Forelimb muscle (tissue), 1 donor: ENCODE measurements around the gene TBXAS1. TPM values are rescaled to one million over a fixed set of nuclear protein-coding genes. Genes with fewer than 3 reads are reported as not detected.
"Not testable (repeated sequence)": the region's sequence is repeated elsewhere in the genome, so short reads cannot be mapped to it uniquely, and the experiment has no call there.

ENCODE experiments used
- DNase-seq: peaks from one replicate; pipeline ENCODE4 v3.0.0-alpha.2; 2013; ENCODE audit warnings: low read depth
- polyA plus RNA-seq: library from polyadenylated mRNA; unstranded; fragments of 120-200 nt; gene quantifications from one replicate; pipeline ENCODE4 v1.2.1, GENCODE V29; 2013; ENCODE audit not compliant: insufficient read length

The TBXAS1 gene
- polyA plus RNA-seq, 1 donor, result 2.8 TPM

GRCh38 chr7:139887992-139888481, 59.0 kb downstream of the TBXAS1 start:
- DNase-seq, result no peak

- DNase-seq, result no peak
Observed at GRCh38 chr7:139889186-139889871, 60.3 kb downstream of the TBXAS1 start.

GRCh38 chr7:139893461-139893860, 64.4 kb downstream of the TBXAS1 start:
- no peak for DNase-seq

GRCh38 chr7:139893999-139894398, 64.9 kb downstream of the TBXAS1 start:
- DNase-seq, result no peak

GRCh38 chr7:139895141-139895829, 66.2 kb downstream of the TBXAS1 start:
- no peak for DNase-seq

- DNase-seq, result no peak
Observed at GRCh38 chr7:139896288-139896687, 67.2 kb downstream of the TBXAS1 start.

- no peak for DNase-seq
Observed at GRCh38 chr7:139896831-139897230, 67.8 kb downstream of the TBXAS1 start.

GRCh38 chr7:139897422-139898090, 68.5 kb downstream of the TBXAS1 start:
- DNase-seq, result no peak

- no peak for DNase-seq
Observed at GRCh38 chr7:139898483-139898882, 69.4 kb downstream of the TBXAS1 start.

GRCh38 chr7:139899328-139899955, 70.4 kb downstream of the TBXAS1 start:
- no peak for DNase-seq

- no peak for DNase-seq
Observed at GRCh38 chr7:139900326-139900725, 71.3 kb downstream of the TBXAS1 start.

- DNase-seq, result no peak
Observed at GRCh38 chr7:139901056-139901795, 72.2 kb downstream of the TBXAS1 start.

GRCh38 chr7:139901901-139902300, 72.8 kb downstream of the TBXAS1 start:
- DNase-seq, result no peak

GRCh38 chr7:139902436-139903102, 73.5 kb downstream of the TBXAS1 start:
- no peak for DNase-seq

- DNase-seq, result not testable (repeated sequence)
Observed at GRCh38 chr7:139903103-139903477, 74.0 kb downstream of the TBXAS1 start.

- no peak for DNase-seq
Observed at GRCh38 chr7:139906879-139907278, 77.8 kb downstream of the TBXAS1 start.

- no peak for DNase-seq
Observed at GRCh38 chr7:139908792-139909191, 79.7 kb downstream of the TBXAS1 start.

- no peak for DNase-seq
Observed at GRCh38 chr7:139909379-139910050, 80.5 kb downstream of the TBXAS1 start.

- no peak for DNase-seq
Observed at GRCh38 chr7:139913021-139913844, 84.2 kb downstream of the TBXAS1 start.

GRCh38 chr7:139913845-139914135, 84.7 kb downstream of the TBXAS1 start:
- no peak for DNase-seq
